NCI-H1694 (cell line): ENCODE measurements around the gene SAP25.

Experiments
- DNase-seq: peaks from one replicate; lab custom pipeline; 2025; lab: John Stamatoyannopoulos, UW

Gene SAP25

DNA sequence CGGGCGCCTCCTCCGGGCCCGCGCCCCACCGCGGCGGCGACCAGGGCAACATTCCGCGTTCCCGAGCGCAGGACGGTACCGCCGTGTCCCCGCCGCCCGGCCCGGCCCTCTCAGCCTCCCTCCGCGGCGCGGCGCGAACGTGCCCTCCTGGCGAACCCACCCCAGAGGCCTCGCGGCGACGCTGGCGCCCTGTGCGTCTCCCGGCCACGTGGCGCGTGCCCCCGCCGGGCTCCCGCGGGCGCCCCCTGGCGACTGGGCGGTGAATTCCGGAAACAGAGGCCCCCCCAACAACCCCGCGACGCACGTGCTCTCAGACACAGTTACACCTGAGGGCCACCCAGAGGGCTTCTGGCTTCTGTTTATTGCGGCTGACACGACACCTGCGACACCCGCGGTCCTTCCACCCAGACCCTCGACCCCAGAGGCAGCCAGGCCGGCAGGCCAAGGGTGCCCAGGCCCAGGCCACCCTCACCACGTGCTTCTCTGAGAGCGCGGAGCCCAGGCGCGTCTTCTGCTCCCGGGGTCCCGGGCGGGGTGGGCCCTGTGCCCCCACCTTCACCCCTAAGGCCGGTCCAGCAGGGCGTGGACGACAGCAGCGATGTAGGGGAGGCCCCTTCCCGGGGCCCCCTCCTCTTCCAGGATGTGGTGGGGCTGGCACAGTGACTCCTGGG is at the start of gene SAP25:
SAP25 (minus strand) TSS at position 210 of the 671 bp plus-strand sequence; CDS start at position 52, 158 bp downstream.
- DNase-seq, result no peak

DNA sequence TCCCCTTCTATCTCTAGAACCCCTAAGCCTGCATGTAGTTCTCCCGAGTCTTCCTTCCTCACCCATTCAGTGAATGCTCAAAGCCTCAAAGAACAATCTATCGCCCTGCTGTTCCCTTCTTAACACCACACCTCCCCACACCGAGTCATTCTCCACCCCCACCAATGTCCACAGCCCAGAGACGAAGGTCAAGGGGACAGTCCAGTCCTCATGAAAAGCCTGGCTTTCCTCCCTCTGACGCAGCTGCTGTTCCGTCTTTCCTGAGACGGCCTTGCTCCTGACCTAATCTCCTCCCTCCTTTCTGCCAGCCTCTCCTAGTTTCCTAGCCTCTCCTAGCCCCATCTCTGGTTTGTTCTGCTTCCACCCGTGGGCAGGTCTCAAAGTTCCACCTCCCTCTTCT is 47.9 kb upstream of the SAP25 start:
- no peak for DNase-seq

DNA sequence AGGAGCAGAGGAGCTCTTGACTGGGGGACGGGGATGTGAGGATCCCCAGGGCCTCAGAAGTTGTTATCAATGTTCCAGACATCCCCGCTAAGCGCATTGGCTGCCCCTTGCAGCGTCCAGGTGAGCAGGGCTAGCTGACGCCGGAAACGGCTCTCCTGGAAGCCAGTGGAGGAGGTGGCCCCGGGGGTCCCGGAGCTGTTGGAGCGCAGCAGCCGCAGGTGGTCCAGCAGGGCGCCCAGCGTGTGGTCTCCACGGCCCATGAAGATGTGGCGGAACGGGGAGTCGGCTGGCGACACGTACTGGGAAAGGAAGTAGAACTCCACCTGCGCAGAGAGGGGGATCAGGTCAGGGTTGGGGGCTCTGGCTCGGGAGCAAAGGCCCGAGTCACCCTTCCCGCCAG is 47.1 kb upstream of the SAP25 start:
- DNase-seq, result no peak

DNA sequence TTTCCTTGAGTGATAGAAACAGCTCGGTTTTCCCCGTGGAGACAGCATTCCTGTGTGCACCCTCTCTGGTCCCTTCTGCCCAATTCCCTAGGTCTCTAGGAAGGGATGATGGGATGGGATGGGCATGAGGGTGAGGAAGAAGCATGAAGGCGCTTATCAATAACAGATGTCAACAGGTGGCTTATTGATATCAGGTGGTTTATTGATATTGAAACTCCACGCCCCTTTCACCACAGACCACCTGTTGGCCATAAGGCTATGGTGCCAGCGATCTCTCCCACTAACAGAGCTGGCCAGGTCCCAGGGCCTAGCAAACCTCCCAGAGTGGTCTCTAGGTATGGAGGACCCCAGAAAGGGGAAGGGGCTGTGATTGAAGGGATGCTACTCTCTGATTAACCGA is 46.5 kb upstream of the SAP25 start:
- no peak for DNase-seq

DNA sequence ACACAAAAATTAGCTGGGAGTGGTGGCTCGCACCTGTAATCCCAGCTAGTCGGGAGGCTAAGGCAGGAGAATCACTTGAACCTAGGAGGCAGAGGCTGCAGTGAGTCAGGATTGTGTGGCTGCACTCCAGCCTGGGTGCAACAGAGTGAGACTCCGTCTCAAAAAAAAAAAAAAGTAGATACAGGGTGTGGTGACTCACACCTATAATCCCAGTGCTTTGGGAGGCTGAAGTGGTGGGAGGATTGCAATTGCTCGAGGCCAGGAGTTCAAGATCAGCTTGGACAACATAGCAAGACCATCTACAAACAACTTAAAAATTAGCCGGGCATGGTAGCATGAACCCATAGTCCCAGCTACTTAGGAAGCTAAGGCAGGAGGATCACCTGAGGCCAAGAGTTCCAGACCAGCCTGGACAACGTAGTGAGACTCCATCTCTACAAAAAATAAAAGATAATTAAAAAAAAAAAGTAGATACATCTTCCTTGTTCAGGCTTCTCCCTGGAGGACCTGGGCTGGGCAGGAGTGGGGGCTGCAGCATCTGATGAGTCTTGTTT is 40.7 kb upstream of the SAP25 start:
- no peak for DNase-seq

DNA sequence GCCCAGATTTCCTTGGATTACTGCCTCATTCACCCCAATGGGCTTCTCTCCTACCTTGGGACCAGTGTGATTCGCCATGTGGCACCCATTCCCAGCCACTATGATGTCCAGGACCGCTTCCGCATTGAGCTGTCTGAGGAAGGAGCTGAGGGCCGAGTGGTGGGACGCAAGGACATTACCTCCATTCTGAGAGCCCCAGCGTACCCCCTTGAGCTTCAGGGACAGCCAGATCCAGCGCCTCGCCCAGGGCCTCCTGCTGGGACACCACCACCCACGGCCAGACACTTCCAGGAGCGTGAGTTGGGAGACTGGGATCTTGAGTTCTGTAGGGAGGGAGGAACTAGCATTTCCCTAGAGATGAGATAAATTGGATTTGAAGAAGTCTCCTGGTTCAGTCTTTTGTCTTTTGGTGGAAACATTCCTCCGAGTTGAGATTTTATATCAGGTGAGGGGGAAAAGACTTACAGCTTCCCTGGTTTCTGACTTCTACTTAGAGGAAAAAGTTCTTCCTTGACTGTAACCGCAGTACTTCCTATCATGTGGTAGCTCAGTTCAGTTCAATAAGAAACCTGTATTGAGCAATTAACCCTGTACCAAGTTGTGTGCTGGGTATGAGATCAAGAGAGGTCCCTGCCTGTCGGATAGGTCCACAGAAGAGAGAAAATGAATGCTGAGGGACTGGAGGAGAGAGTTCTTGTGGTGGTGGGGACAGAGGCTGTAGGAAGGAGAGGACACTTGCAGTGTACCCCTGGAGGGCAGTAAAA is 39.9 kb upstream of the SAP25 start:
- DNase-seq, result no peak

DNA sequence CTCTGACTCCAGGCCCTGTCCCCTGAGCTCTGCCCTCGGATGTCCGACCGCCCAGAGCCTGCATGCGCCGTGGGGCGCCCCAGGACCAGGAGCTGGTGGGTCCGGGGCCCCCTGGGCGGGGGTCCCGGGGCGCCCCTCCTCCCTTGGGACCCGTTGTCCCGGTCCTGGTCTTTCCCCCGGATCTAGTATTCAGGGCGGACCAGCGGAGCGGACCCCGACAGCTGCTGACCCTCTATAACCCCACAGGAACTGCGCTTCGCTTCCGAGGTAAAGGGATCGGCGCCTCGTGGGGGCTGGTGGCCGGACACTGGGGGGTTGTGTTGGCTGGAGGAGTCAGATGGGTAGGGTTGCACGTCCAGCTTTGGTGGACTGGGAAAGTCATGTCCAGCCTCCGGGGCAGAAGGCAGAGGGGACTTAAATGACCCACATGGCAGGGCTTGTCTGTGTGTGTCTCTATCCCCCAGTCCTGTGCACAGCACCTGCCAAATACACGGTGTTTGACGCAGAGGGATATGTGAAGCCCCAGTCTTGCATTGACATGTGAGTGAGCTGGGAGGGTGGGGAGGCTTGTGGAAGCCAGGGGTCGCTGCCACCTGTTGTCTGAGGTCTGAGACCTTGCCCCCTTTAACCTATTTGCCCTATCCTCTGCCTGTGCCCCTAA is 39.2 kb upstream of the SAP25 start:
- DNase-seq, result no peak

DNA sequence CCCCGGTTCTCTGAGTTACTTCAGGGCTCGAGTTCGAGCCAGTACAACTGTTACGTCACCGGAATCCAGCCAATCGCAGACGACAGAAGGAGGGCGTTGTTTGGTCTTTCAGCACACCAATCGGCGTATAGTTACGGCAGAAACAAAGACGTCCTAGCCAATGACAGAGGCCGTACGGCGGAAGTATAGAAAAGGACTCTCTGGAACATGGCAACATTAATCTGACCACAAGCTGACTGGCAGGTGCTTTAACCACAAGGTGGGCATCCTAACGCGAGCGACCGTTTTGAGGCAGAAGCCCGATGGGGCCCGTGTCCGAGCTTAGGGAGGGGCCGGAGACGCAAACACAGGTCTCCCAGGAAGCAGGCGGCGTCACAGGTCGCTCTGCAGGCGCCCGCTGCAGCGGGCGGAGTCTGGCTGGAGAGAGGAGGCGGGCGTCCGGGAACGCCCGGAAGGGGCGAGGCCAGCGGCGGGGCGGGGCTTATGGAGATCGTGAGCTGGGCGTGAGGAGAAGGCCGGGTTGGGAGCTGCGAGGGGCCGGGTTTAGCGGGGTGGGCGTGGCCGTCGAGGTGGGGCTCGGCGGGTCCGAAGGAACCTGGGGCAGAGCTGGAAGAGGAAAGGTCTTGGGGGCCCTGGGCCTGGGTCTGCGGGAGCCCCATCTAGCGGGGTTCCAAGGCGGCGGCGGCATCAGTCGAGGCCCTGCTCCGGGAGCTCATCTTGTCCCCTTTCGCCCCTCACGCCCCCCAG is 38.5 kb upstream of the SAP25 start, which contains the start of gene MOSPD3:
MOSPD3 (plus strand) TSS at position 558 of the 747 bp plus-strand sequence. CDS start 252 bp downstream, outside the sequence.
- peak; percentile 99 for DNase-seq

DNA sequence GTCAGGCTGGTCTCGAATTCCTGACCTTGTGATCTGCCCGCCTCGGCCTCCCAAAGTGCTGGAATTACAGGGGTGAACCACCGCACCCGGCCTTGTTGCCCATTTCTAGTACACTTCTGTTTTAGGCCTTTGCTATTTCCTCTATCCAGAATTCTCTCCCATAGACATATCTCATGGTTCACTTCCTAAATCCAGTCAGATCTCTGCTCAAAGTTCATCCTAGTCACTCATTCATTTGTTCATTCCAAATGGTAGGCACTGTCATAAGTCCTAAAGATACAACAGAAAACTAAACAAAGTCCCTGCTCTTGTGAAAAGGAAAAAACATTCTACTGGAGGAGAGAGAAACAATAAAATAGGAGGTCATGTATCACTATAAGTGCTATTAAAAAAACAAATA is 36.3 kb upstream of the SAP25 start:
- no peak for DNase-seq

DNA sequence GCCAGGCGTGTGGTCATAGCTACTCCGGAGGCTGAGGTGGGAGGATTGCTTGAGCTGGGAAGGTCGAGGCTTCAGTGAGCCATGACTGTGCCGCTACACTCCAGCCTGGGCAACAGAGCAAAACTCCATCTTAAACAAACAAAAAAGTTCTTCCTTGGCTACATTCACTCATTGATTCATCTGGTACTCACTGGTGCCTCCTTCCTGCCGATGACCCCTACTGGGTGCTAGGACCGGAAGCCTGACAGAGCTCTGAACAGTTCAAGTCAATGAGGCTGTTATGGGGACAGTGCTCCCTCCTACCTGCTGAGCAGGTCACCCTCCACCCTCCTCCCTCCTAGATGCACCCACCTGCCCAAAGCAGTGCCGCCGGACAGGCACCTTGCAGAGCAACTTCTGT is 33.4 kb upstream of the SAP25 start:
- no peak for DNase-seq

DNA sequence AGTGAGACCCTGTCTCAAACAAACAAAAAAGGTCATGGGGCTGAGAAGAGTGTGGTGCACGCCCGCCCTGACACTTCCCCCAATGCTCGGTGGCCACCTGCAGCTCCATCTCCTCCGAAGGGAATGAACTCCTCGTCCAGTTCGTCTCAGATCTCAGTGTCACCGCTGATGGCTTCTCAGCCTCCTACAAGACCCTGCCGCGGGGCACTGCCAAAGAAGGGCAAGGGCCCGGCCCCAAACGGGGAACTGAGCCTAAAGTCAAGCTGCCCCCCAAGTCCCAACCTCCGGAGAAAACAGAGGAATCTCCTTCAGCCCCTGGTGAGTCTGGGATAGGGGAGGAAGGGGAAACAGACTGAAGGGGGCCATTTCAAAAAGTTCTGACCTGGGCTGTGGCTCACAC is 32.6 kb upstream of the SAP25 start:
- no peak for DNase-seq

DNA sequence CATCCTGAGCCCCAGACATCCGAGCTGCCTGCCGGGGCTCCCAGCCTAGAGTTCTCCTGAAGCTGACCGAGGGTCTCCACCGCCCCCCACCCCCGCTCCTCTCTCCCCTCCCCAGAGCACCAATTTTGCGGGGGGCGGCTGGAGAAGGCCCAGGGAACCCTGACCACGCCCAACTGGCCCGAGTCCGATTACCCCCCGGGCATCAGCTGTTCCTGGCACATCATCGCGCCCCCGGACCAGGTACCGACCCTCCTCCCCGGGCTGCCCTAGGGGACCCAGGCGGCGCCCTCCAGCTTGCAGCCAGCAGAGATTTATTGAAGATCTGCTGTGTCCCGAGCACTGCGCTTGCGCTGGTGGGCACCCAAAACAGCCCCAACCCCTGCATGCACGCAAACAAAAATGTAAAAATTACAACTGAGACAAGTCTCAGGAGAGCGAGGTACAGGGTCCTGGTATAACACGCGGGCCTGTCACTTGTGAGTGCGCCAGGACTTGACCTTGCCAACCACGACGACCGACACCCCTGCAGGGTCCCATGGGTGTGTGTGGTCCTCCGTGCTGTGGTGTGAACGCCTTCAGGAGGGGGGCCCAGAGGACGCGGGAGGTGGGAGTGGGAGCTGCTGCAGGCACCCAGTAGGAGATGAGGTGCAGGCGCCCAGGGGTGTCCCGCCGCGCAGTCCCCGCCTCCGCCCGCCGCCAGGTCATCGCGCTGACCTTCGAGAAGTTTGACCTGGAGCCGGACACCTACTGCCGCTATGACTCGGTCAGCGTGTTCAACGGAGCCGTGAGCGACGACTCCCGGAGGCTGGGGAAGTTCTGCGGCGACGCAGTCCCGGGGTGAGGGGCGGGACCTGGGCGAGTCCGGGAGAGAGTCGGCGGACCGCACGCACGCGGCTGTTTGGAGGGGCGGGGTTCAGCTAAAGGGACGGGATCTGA is 31.5 kb upstream of the SAP25 start:
- no peak for DNase-seq

DNA sequence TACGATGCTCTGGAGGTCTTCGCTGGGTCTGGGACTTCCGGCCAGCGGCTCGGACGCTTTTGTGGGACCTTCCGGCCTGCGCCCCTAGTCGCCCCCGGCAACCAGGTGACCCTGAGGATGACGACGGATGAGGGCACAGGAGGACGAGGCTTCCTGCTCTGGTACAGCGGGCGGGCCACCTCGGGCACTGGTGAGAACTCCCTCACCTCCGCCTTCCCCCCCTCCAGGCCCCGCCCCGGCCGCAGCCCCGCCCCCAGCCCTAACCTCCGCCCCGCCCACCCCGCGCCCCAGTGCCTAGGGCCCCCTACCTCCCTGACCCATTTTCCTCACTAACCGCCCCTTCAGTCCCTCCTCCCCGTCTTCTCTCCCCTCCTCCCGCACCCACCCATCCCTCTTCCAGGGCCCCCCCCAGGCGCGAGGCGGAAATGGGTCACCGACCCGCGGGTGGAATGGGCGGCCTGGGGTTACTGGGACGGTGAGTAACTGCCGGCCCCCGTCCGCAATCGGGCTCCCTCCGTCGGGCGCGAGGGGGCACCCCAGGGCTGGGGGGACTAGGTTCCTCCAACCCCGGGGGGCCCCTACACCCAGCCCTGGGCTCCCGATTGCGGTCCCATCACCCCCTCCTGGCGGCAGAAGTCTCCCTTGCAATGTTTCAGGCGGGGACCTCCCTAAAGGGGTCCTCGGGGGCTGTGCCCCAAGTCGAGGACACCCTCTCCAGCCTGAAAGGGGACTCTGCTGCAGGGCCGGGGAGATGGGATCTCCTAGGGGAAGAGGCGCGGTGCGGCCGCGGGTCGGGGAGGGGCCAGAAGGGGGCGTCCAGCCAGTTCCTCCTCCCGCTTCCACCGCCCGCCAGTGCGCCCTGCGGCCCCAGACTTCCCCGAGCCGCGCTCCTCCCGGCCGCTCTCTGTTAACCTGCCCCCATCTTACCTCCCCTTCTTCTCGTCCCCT is 30.6 kb upstream of the SAP25 start:
- DNase-seq, result no peak

DNA sequence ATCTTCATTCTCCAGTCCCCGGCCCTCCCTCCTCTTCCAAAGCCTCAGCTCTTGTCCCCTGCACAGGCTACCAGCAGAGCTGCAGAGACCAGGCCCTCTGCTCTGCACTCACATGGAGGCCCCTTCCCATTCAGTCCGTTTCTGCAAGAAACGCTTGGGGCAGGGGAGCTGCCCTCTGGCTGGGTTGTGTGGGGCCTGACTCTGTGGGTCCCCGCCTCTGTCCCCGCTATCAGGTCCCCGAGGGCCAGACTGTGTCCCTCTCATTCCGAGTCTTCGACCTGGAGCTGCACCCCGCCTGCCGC is 30.0 kb upstream of the SAP25 start:
- no peak for DNase-seq

DNA sequence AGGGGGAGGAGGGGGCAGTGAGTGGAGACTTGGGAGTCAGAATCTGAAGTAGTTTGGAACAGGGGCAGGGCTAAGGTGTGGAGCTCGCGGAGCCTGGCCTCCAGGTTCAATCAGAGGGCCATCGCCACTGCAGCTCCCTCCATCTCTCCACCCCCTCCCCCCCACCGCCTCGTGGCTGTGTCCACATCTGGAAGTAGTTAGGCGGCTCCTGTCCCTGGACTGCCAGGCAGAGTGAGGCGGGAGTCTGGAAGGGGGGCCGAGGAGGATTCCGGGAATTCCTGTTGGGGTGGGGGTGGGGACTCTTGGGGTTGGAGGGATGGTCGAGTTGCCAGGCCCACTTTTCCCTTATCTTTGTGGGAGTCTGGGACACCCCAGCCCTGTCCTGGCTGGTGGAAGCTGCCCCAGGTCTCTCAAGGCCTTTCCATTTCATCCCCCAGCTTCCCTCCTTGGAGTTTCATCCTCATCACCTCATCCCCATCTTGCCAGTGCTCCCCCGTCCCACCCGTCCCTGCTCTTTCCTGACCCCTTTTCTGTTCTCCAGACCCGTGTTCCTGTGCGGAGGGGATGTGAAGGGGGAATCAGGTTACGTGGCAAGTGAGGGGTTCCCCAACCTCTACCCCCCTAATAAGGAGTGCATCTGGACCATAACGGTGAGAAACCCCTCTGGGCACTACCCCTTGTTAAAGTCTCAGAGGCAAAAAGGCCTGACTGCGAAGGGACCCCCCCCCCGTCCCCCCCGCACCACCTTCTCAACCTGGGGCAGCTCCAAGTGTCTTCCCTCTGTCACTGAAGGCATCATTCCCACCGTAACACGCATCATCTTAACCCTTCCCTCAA is 29.4 kb upstream of the SAP25 start:
- no peak for DNase-seq

DNA sequence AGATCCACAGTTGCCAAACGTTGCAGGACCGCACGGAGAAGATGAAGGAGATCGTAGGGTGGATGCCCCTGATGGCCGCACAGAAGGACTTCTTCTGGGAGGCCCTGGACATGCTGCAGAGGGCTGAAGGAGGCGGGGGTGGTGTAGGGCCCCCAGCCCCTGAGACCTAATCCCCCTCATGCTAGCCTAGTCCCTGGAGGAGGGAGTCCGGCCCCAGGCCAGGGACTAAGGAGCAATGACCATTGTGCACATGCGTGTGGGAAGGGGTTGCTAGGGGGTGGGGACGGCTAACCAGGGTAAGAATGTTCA is 27.0 kb upstream of the SAP25 start:
- no peak for DNase-seq

DNA sequence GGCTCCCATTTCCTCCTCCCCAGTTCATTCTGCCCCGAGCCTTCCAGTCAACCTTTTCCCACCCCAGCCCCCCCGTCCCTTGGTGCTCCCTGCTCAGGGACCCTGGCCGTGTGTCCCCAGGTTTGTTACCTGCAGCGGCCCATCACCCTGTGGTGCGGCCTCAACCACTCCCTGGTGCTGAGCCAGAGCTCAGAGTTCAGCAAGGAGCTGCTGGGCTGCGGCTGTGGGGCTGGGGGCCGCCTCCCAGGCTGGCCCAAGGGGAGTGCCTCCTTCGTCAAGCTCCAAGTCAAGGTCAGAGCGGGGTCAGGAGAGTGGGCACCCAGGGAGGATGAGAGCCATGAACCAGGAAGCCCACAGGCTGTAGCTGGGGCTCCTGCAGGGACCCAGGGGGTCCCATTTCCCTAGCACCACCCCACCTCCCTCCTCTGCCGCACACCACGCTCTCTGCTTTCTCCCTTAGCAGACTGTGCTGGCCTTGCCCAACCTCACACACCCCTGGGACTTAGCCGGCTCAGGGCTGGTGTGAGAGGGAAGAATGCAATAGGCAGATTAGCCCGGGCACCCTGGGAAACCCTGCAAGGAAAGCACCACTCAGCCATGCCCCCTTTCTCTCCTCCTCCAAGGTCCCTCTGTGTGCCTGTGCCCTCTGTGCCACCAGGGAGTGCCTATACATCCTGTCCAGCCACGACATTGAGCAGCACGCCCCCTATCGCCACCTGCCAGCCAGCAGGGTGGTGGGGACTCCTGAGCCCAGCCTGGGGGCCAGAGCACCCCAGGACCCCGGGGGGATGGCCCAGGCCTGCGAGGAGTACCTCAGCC is 26.4 kb upstream of the SAP25 start:
- no peak for DNase-seq

DNA sequence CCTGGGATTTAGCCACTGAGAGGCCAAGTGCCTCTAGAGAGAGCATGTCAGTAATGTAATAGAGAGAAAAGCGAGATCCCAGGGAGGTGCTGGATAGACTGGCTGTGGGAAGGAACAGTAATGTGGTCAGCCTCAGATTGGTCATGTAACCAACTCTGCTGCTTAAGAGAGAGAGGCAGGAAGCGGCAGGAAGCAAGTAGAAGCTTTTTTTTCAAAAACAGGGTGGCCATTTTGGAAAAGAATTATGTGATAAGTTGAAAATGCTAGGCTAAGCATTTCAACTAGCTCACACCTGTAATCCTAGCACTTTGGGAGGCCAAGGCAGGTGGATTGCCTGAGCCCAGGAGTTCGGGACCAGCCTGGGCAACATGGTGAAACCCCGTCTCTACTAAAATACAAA is 24.7 kb upstream of the SAP25 start:
- no peak for DNase-seq
